Adrenal gland (tissue), 12 donors: Measurements from ENCODE around the gene LMO7. TPM values are rescaled to one million over a fixed set of nuclear protein-coding genes. Genes with fewer than 3 reads are reported as not detected.

ENCODE experiments used
- DNase-seq, 7 donors: peaks; one replicate each; pipeline ENCODE4 v3.0.0-alpha.2; 2019 to 2020
- H3K27ac ChIP-seq, 5 donors: fragments of 200-600 bp; sonication (generic) in 4 of 5; 1 replicate in 3 of 5; 2 replicates in 2 of 5; pipeline versions ENCODE4 v1.5.1 to v1.8.0; 2016 to 2020; ENCODE audit warnings: mild to moderate bottlenecking in 1 of 5
- H3K27me3 ChIP-seq: fragments of 200-600 bp; 2 replicates; pipeline ENCODE4 v1.8.0; 2021
- H3K36me3 ChIP-seq, 2 donors: fragments of 200-600 bp; replicated peaks in 1 of 2; 1 replicate in 1 of 2; 2 replicates in 1 of 2; pipeline versions ENCODE4 v1.5.1 to v1.8.0; 2018 to 2022
- H3K4me1 ChIP-seq, 2 donors: fragments of 200-600 bp; replicated peaks in 1 of 2; 1 replicate in 1 of 2; 2 replicates in 1 of 2; pipeline versions ENCODE4 v1.5.1 to v1.8.0; 2018 to 2021
- H3K4me3 ChIP-seq, 4 donors: fragments of 200-600 bp; sonication (generic) in 3 of 4; one replicate each; pipeline ENCODE4 v1.5.1; 2016 to 2018
- H3K9me3 ChIP-seq, 3 donors: fragments of 200-600 bp; sonication (generic) in 1 of 3; replicated peaks in 1 of 3; 1 replicate in 2 of 3; 2 replicates in 1 of 3; pipeline versions ENCODE4 v1.5.1 to v1.8.0; 2016 to 2021
- CTCF ChIP-seq, 6 experiments: fragments of 450-650 bp in 4 of 6; fragments of 200-600 bp in 2 of 6; sonication (generic) in 1 of 6; IDR thresholded peaks; 1 replicate in 5 of 6; 2 replicates in 1 of 6; pipeline versions ENCODE4 v1.5.1 to v1.8.0; 2016 to 2021; ENCODE audit warnings: antibody characterized with exemption in 6 of 6, mild to moderate bottlenecking in 2 of 6, moderate library complexity in 1 of 6
- POLR2A ChIP-seq, 2 donors: fragments of 450-650 bp; IDR thresholded peaks; one replicate each; pipeline ENCODE4 v1.6.1; 2017; ENCODE audit warnings: antibody characterized with exemption in 2 of 2, mild to moderate bottlenecking in 2 of 2, moderate library complexity in 1 of 2
- WGBS, 4 donors: extraction: QIAGEN DNeasy Blood & Tissue Kit in 2 of 4; methylation state at CpG; one replicate each; pipeline versions ENCODE4 v1.1.5 to v1.1.7; 2013 to 2017; 5-methylcytosine and 5-hydroxymethylcytosine counted together
- intact Hi-C, 2 donors: fragments of 100-400 bp; cut with DNase I; formaldehyde crosslinking; loops; one replicate each; pipeline versions ENCODE4 v1.14.1 to v1.15.0; 2022 to 2023
- polyA plus RNA-seq, 3 donors: library from polyadenylated mRNA; stranded (reverse); fragments of 200-250 nt in 2 of 3; fragments of 350-450 nt in 1 of 3; fragmentation: Illumina TruSeq in 1 of 3; extraction: RNeasy Lipid Tissue Mini Kit (QIAGEN cat#74804) in 1 of 3; gene quantifications; one replicate each; pipeline ENCODE4 v1.2.3, GENCODE V29; 2013 to 2014
- total RNA-seq, 9 donors: library from RNA; depleted of rRNA in 4 of 9; stranded (reverse); fragments of >200 nt in 4 of 9; fragments of 120-200 nt in 1 of 9; fragmentation: NEBNext Ultra II Directional in 1 of 9; extraction: Animal tissue kit (Norgen Biotek cat#: 25700) in 1 of 9; gene quantifications; one replicate each; pipeline versions ENCODE4 v1.1.0 to v1.2.4, GENCODE V29; 2013 to 2023
- donor health status: healthy with polysubstance abuse.
- donor health status: Bipolar disorder and iron deficiency.
- donor health status: DM: yes; HTN: yes; CAD: no.
- donor health status: DM: no; HTN: no; CAD: no.
- donor health status: DM: no; HTN: no; CAD: no.
- donor health status: DM: yes; HTN: yes; CAD: no.

LMO7 gene
- total and polyA plus RNA-seq, 12 donors: 7.4 to 39.7 (median 11.4) TPM

- Histone ChIP-seq H3K4me1 (no peaks in the 10 kb centered on the region), H3K27me3 (no peaks in the 10 kb centered on the region), H3K9me3 (no peaks in the 10 kb centered on the region), H3K4me3 (no peak overlapping the region), H3K36me3 (no peaks in the 10 kb centered on the region), H3K27ac (no peak overlapping the region)
- TF ChIP-seq CTCF (IDR thresholded peaks at IDR 0.05) (no peak), POLR2A (IDR thresholded peaks at IDR 0.05) (no peak)
- no peak for DNase-seq
- WGBS, 4 donors: 95 to 99% (median 97%) methylated on average over 2 of the region's 2 CpGs
- intact Hi-C loops: no loop called here
Measured at GRCh38 chr13:75825594-75825993, 189.5 kb downstream of the LMO7 start.

GRCh38 chr13:75826391-75826790 lies 190.3 kb downstream of the LMO7 start:
- WGBS, 4 donors: 91 to 99% (median 97%) methylated on average over 5 of the region's 5 CpGs
- Histone ChIP-seq H3K27ac (no peak overlapping the region), H3K4me1 (no peaks in the 10 kb centered on the region), H3K36me3 (no peaks in the 10 kb centered on the region), H3K9me3 (no peaks in the 10 kb centered on the region), H3K27me3 (no peaks in the 10 kb centered on the region), H3K4me3 (no peak overlapping the region)
- TF ChIP-seq CTCF (IDR thresholded peaks at IDR 0.05): no peak
- no peak for TF ChIP-seq POLR2A (IDR thresholded peaks at IDR 0.05)
- intact Hi-C loops: no loop called here
- DNase-seq: no peak

GRCh38 chr13:75829830-75830229 lies 193.7 kb downstream of the LMO7 start:
- no peaks in the 10 kb centered on the region for H3K36me3 ChIP-seq
- H3K9me3 ChIP-seq: no peaks in the 10 kb centered on the region
- no peak for TF ChIP-seq CTCF (IDR thresholded peaks at IDR 0.05)
- no peak for TF ChIP-seq POLR2A (IDR thresholded peaks at IDR 0.05)
- H3K4me3 ChIP-seq: no peak overlapping the region
- H3K27me3 ChIP-seq: no peaks in the 10 kb centered on the region
- WGBS, 4 donors: 86 to 100% (median 94%) methylated on average over 1 of the region's 1 CpG
- no peaks in the 10 kb centered on the region for H3K4me1 ChIP-seq
- H3K27ac ChIP-seq: no peak overlapping the region
- intact Hi-C loops: no loop called here
- DNase-seq: no peak

- no peaks in the 10 kb centered on the region for H3K36me3 ChIP-seq
Measured at GRCh38 chr13:75830842-75831241, 194.7 kb downstream of the LMO7 start.

More at GRCh38 chr13:75830842-75831241, 194.7 kb downstream of the LMO7 start:
- no peak overlapping the region for H3K27ac ChIP-seq
- H3K4me1 ChIP-seq: no peaks in the 10 kb centered on the region
- DNase-seq: no peak
- TF ChIP-seq CTCF (IDR thresholded peaks at IDR 0.05) (no peak), POLR2A (IDR thresholded peaks at IDR 0.05) (no peak)
- H3K4me3 ChIP-seq: no peak overlapping the region
- intact Hi-C loops: no loop called here
- no peaks in the 10 kb centered on the region for H3K9me3 ChIP-seq
- WGBS, 4 donors: 95 to 97% (median 96%) methylated on average over 1 of the region's 1 CpG
- no peaks in the 10 kb centered on the region for H3K27me3 ChIP-seq
